H7 (cell line): ENCODE data around the gene KAT7. TPM values are rescaled to one million over a fixed set of nuclear protein-coding genes. Genes with fewer than 3 reads are reported as not detected.

ENCODE experiments used
- DNase-seq: peaks from one replicate; pipeline ENCODE4 v3.0.0; 2012
- H3K27me3 ChIP-seq: 2 replicates; pipeline ENCODE4 v1.6.0; 2011; ENCODE audit warnings: mild to moderate bottlenecking, low read length; ENCODE audit not compliant: control insufficient read depth, insufficient read depth
- H3K36me3 ChIP-seq: replicated peaks from 2 replicates; pipeline ENCODE4 v1.5.1; 2011; ENCODE audit warnings: low read length; ENCODE audit not compliant: control insufficient read depth, insufficient read depth
- H3K4me3 ChIP-seq: 2 replicates; pipeline ENCODE4 v1.5.1; 2011; ENCODE audit warnings: low read depth, mild to moderate bottlenecking, control low read depth, low read length, moderate library complexity; ENCODE audit not compliant: insufficient read depth
- total RNA-seq: library from RNA; depleted of rRNA; stranded (reverse); fragments of >200 nt; shearing (Covaris generic); gene quantifications from 2 replicates; pipeline ENCODE4 v1.2.3, GENCODE V29; 2014

Gene KAT7
- total RNA-seq, 1 experiment from 2014 or later: 96.1 TPM

DNA sequence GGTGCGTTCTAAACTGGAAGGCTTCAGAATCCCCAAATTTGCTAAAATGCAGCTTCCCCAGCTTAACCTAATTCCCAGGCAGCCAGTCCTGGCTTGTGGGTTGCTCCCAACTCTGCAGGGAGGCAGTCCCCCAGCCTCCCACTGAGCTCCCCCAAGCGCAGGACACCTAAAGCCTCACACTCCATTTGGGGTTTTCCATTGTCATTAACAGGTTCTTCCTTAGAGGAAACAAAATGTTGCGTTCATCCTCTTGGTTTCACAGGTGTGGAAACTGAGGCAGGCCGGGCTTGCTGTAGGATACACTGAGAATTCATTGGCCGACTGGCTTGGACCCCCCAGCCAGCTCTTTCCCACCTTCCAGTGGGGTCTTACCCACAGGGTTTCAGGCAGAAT is 61.7 kb downstream of the KAT7 start:
- Histone ChIP-seq H3K36me3 (peaks cover 10% of the 10 kb centered on the region), H3K27me3 (peaks cover 21% of the 10 kb centered on the region), H3K4me3 (no peak overlapping the region)
- DNase-seq: no peak

DNA sequence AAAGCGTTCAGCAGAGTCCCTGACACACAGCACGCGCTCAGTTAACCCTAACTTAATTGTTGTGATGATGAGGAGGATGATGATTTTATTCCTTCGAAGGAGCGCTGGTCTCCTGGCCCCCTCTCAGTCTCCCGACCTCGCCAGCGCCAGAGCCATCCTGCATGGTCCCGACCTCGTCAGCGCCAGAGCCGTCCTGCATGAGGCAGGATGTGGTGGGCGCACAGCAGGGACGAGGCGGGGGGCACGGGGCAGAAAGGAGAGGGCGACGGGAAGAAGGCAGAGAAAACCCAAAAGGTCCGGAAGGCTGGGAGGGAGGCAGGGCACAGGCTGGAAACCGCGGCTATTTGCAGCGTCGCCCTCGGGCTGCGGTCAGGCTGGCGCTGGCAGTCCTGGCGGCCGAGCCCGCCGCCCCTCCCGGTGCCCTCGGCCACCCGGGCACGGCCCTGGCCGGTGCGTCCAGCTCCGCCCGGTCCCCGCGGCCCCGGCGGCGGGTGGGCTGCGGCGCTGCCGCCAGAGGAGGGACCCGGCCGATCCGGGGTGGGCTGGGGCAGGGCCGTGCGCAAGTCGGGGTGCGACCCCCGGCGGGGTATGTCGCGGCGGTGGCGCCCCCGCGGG is 62.4 kb downstream of the KAT7 start:
- DNase-seq: peak; percentile 80
- H3K36me3 ChIP-seq: peaks cover 8% of the 10 kb centered on the region
- peaks cover 21% of the 10 kb centered on the region for H3K27me3 ChIP-seq
- H3K4me3 ChIP-seq: peak overlapping the region; percentile 54

DNA sequence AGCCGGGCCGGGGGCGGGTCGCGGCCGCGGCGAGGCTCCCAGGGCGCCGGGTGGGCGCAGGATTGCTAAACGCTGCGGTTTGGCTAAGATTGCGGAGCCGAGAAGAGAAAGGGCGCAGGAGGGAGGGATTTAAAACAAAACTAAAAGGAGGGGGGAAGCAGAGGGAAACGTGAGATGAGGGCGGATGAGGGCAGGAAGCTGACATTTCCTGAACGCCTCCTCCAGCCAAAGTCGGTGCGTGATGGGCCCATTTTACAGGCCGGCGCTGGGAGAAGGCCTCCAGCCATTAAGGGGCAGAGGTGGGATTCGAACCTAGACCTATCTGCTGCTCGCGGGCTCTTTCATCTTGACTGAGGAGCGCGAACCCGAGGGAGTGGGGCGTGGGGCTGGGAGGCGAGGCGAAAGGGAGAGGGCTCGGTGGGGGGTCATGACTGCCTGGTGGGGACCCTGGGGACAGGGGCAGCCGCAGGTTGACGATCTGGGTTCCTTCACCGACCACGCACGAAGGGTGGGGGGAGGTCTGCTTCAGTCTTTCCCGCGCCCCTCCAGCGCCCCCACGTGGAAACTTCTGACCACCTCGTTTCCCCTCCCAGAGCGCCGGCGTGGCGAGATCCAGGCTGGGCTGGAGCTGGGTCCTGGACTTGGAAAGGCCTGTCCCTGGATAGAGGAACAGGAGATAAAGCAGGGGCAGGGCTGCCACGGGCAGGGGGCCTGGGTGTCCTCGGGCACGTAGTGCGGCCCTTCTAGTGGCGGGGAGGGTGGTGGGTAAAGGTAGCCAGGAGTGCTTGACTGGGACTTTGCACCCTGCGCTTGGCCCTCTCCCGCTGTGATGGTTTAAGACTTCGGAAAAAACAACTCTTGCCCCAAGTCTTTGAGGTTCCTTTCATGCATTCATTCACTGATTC is 63.2 kb downstream of the KAT7 start:
- peak; percentile 93 for DNase-seq
- peak overlapping the region; percentile 54 for H3K4me3 ChIP-seq
- H3K27me3 ChIP-seq: peaks cover 21% of the 10 kb centered on the region
- H3K36me3 ChIP-seq: peaks cover 3% of the 10 kb centered on the region

DNA sequence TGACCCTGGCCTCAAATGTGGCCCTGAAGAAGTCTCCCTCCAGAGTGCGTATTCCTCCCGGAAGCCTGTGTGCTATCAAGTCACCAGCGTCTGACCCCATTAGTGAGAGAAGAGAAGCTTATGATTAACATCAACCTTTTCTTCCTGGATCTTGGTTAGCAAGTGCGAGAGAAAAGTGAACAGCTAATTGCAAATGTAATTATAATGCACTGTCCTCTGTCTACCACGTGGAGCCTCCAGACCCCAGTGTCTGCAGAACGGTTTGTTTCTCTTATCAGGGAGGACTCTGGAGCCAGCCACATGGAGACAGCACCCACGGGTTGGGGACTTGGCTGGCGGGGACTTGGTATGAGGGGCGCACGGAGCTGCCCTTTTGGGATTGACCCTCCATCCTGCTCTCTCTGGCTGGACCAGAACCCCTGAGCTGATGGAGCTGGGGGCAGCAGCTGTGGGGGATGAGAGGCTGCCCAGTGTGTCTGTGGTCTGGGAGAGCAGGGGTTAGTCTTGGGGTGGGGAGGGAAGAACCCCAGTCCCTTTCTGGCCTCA is 65.1 kb downstream of the KAT7 start:
- H3K36me3 ChIP-seq: no peaks in the 10 kb centered on the region
- H3K27me3 ChIP-seq: peaks cover 21% of the 10 kb centered on the region
- H3K4me3 ChIP-seq: no peak overlapping the region
- no peak for DNase-seq

DNA sequence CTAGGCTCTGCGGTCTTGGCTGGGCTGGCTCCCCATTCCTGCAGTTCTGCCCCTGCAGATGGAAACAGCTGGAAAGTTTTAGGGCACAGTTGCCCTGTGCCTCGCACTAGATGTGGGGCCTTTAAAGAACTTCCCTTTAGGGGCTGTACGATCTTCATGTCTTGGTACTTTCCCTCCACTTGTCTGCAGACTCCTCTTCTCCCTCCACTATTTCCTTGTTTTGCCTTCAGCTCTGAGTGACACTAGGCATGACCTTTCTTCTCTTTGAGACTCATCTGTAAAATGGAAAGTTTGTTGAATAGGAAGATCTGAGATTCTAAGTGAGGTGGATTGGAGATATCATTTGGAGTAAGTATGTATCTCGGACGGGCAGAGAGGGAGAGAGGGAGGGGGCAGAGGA is 65.6 kb downstream of the KAT7 start:
- Histone ChIP-seq H3K4me3 (no peak overlapping the region), H3K36me3 (no peaks in the 10 kb centered on the region), H3K27me3 (peaks cover 21% of the 10 kb centered on the region)
- DNase-seq: no peak

DNA sequence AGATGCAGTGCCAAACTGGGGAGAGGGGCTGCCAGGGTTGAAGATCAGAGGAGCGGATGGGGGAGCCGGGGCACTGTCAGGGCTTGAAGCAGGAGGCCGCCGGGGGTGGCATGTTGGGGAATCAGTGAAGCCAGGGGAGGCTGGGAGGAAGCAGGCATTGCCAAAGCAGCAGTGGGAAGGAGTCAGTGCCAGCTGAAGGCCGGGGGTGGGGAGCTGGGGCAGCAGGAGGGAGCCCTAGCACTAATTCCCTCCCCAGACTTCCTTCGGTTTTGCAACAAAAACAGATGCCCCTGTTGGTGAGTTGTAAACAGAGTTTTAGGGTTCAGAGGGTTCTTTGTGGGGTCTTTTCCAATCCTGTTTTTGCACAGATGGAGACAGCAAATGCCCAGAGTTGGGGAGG is 70.3 kb downstream of the KAT7 start:
- no peaks in the 10 kb centered on the region for H3K36me3 ChIP-seq

DNA sequence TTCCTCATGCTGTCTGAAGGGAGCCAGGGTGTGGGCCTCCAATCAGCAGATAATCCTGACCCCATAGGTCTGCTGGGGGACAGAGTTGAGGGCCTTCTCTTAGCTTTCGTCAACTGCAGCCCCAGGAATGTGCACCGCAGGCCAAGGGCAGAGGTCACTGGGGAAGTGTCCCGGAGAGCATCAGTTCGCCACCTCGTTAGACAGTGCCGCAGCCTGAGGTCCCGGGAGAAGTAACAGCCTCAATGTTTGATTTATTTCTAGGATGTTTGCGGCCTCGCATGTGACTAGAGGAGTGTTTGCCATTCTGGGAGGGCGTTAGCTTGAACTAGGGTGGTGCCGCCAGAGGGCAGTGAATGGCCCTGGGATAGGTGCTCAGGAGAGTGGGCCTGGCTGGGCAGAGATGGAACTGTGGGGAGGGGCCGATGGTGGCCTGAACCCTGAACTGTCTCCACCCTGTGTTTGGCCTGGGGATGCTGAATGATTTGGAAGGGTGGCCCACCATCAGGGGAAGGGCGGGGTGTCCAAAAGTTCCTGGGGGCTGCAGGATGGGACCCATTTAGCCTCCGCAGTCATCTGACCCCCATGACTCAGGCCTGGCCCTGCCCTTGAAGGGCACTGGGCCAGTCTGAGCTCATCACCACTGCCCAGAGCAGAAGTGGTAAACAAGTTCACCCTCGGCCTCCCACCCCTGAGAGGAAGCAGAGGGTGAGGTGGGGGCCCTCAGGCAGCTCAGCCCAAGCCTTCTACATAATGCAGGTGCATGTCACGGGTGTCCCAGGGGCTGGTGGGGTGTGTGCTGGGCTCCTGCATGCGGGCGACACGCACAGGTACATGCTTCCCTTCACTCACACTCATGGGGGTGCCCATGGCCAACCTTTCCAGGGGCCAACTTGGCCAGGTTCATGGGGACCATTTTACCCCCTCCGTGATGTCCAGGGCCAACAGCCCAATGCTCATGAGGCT is 71.8 kb downstream of the KAT7 start:
- H3K27me3 ChIP-seq: 0 out of 2 replicates have a peak, but pooled peaks cover 2% of the 10 kb centered on the region
- H3K4me3 ChIP-seq: no peak overlapping the region
- H3K36me3 ChIP-seq: no peaks in the 10 kb centered on the region
- peak; percentile 80 for DNase-seq

More for the DNA sequence above, 70.3 kb downstream of the KAT7 start:
- DNase-seq: no peak
- Histone ChIP-seq H3K4me3 (no peak overlapping the region), H3K27me3 (0 out of 2 replicates have a peak, but pooled peaks cover 2% of the 10 kb centered on the region)

DNA sequence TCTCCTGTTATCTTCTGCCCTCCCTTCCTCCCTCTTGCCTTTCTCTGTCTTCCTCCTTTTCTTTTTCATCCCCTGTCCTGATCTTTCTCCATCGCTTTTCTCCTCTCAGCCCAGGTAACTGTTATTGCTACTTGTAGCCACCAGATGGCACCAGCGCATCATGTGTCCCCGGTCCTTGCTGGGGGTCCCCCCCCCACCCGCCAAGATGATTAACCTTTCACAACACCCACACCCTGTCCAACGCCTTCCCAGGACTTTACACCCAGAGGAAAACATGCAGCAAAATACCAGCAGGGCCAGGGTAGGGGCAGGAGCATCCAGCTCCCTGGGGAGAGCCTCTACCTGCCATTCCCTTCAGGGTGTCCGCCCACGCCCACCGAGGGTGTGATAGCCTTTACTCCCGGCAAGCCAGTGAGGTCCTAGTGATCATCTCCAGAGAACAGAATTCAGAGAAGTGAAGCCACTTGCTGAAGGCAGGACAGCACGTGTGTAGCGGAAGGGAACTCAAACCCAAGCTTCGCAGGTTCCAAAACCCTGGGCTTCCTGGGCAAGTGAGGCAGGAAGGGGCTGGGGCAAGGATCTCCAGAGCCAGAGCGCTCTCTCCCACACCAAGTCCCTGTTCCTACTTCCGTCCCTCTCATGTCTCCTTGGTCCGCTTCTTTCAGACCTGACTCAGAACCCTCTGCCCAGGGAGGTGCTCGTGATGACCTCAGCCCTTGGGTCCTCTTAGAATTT is 72.8 kb downstream of the KAT7 start:
- Histone ChIP-seq H3K27me3 (0 out of 2 replicates have a peak, but pooled peaks cover 2% of the 10 kb centered on the region), H3K36me3 (no peaks in the 10 kb centered on the region), H3K4me3 (no peak overlapping the region)
- DNase-seq: peak; percentile 93

DNA sequence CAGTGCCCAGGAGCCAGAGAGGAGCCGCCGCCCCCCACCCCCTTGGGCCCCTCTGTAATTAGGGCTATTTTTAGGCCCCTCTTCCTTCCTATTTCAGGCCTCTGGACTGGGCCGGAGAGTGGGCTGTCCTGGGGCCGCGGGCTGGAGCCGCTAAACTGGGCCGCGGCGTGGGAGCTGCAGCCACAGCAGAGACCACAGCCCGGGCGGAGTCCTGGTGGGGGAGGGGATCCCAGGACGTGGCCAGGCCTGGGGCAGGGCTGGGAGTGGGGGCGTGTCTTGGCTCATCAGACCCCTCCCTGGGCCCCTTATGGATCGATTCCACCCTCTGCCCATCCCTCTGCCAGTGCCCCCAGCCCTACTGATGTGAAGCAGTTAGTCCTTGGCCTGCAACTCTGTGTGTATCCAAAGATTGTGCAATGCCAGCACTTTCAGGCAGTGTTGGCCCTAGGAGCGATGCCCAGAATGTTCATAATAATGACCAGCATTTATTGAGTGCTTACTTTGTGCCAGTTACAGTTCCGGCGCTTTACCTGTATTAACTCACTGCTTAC is 74.4 kb downstream of the KAT7 start:
- peak; percentile 73 for DNase-seq
- H3K4me3 ChIP-seq: no peak overlapping the region
- 0 out of 2 replicates have a peak, but pooled peaks cover 2% of the 10 kb centered on the region for H3K27me3 ChIP-seq

DNA sequence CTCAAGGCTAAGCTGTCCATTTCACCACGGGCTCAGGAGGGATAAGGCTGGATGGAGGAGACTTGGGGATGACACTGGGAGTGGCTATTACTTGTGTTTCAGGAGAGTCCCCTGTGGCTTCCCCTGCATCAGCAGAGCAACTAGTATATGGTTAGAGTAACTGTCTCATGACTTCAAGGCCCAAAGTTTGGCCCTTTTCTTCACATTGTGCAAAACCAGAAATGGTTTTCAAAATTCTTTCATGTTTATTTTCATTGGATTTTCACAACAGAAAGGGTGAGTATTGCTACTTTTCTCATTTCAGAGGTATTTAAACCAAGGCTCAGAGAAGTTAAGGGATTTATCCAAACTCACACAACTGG is 77.5 kb downstream of the KAT7 start:
- Histone ChIP-seq H3K4me3 (no peak overlapping the region), H3K36me3 (no peaks in the 10 kb centered on the region), H3K27me3 (peaks cover 4% of the 10 kb centered on the region; the same call in 1 of the 2 replicates)
- no peak for DNase-seq

More for the DNA sequence above, 74.4 kb downstream of the KAT7 start:
- H3K36me3 ChIP-seq: no peaks in the 10 kb centered on the region

DNA sequence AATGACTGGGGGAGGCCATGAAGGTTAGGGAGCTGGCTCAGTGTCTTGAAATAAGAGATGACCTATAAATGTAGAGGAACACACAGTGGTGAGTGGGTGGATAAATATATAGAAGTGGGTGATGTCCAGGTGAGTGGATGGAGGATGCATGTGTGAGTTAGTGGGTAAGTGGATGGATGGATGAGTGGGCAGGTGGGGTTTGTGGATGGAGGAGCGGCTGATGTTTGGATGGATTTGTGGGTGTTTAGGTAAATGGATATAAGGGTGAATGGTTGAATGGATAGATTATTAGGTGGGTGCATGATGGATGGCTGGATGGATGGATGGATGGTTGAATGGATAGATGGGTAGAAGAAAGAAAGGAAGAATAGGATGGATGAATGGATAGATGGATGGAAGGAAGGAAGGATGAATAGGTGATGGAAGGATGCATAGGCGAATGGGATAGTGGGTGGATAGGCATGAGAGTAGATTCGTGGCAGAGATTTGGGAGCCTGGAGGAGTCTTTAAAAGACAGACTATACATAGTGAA is 78.5 kb downstream of the KAT7 start:
- H3K27me3 ChIP-seq: peaks cover 2% of the 10 kb centered on the region; the same call in 1 of the 2 replicates
- H3K4me3 ChIP-seq: no peak overlapping the region
- no peaks in the 10 kb centered on the region for H3K36me3 ChIP-seq
- DNase-seq: no peak

DNA sequence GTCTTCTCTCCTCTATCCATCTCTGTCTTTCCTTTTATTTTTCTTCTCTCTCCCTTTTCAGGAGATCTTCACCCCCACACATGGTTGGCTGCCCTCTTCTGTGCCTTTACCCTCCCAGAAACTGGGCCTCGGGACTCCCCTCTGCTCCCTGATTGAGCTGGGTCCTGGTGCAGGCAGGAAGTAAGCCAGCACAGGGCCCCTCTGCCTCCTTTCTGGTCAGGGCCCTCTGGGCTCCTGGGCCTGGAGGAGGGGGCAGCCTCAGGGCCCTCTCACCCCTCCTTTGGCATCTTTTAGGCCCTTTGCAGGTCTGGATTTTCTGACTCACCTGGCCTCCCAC is 80.5 kb downstream of the KAT7 start:
- DNase-seq: no peak
- peaks cover 2% of the 10 kb centered on the region; the same call in 1 of the 2 replicates for H3K27me3 ChIP-seq
- no peaks in the 10 kb centered on the region for H3K36me3 ChIP-seq
- no peak overlapping the region for H3K4me3 ChIP-seq

DNA sequence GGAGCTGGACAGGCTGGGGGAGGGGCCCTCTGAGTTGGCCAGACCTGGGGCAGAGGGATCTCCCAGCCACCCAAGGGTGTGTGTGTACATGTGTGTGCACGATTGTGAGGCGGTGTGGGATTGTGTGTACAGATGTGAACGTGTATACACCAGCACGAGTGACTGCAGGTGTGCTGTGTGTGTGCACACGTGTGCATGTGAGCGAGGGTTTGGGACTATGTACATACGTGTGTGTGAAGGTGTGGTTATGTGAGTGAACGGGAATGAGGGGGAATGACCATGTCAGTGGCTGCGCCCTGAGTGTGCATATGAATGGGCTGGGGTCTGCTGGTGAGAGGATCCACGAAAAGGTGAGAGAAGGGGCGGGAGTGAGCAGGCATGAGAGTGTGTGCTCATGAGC is 81.8 kb downstream of the KAT7 start:
- H3K36me3 ChIP-seq: no peaks in the 10 kb centered on the region
- peaks cover 2% of the 10 kb centered on the region; the same call in 1 of the 2 replicates for H3K27me3 ChIP-seq
- no peak overlapping the region for H3K4me3 ChIP-seq
- DNase-seq: no peak
